Vein endothelial cell (primary cell): ENCODE measurements around the gene GFRA3. TPM values are rescaled to one million over a fixed set of nuclear protein-coding genes. Genes with fewer than 3 reads are reported as not detected.

Experiments used
- total RNA-seq: library from RNA; depleted of rRNA; stranded (reverse); fragments of >200 nt; gene quantifications from 2 replicates; pipeline ENCODE4 v1.2.3, GENCODE V29; 2012

GFRA3 gene, protein sequence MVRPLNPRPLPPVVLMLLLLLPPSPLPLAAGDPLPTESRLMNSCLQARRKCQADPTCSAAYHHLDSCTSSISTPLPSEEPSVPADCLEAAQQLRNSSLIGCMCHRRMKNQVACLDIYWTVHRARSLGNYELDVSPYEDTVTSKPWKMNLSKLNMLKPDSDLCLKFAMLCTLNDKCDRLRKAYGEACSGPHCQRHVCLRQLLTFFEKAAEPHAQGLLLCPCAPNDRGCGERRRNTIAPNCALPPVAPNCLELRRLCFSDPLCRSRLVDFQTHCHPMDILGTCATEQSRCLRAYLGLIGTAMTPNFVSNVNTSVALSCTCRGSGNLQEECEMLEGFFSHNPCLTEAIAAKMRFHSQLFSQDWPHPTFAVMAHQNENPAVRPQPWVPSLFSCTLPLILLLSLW
- 0.10 TPM in 1 of 2 replicates, not detected in the other for total RNA-seq

GRCh38 chr5:138274189-138274853 is at the start of gene GFRA3:
Gene GFRA3, minus strand, starts transcription at chr5:138274621. Its CDS starts 197 bp downstream, at chr5:138274424.

GRCh38 chr5:138213161-138214029 is 61.0 kb downstream of the GFRA3 start, which contains the start of gene CDC23:
Gene CDC23, minus strand, starts transcription at chr5:138213323. Its CDS starts 11 bp downstream, at chr5:138213312.

Other genes with a start within 250 kb of the GFRA3 start
- gene FAM13B, start 241.5 kb downstream of the GFRA3 start, total RNA-seq, result 25.5 and 30.5 TPM in 2 replicates
- gene WNT8A, start 190.6 kb downstream of the GFRA3 start, total RNA-seq, result under 0.01 TPM in 1 of 2 replicates, not detected in the other
- 1.4 and 2.6 TPM in 2 replicates for gene NME5, start 135.2 kb downstream of the GFRA3 start, total RNA-seq
- gene BRD8, start 96.0 kb downstream of the GFRA3 start, total RNA-seq, result 30.1 and 50.0 TPM in 2 replicates
- 33.6 and 61.7 TPM in 2 replicates for gene KIF20A, start 95.5 kb downstream of the GFRA3 start, total RNA-seq
- 34.0 and 39.6 TPM in 2 replicates for gene CDC23, start 61.3 kb downstream of the GFRA3 start, total RNA-seq
- 4.2 and 7.9 TPM in 2 replicates for gene CDC25C, start 57.2 kb upstream of the GFRA3 start, total RNA-seq
- 44.0 and 54.9 TPM in 2 replicates for gene FAM53C, start 63.6 kb upstream of the GFRA3 start, total RNA-seq
- 69.9 and 74.9 TPM in 2 replicates for gene KDM3B, start 78.1 kb upstream of the GFRA3 start, total RNA-seq
- gene REEP2, start 164.4 kb upstream of the GFRA3 start, total RNA-seq, result 4.2 and 4.6 TPM in 2 replicates
- 0.48 and 0.98 TPM in 2 replicates for gene EGR1, start 190.9 kb upstream of the GFRA3 start, total RNA-seq